K562 treated with DMSO at 1 percent for 48 hours (cell line): ENCODE results near the gene PRXL2B. TPM values are rescaled to one million over a fixed set of nuclear protein-coding genes. Genes with fewer than 3 reads are reported as not detected.

Source experiments
- total RNA-seq: library from RNA; unstranded; fragments of 300-600 nt; gene quantifications from 2 replicates; pipeline ENCODE4 v1.2.3, GENCODE V29; 2022; ENCODE audit warnings: low replicate concordance; ENCODE audit errors: extremely low read depth

Gene PRXL2B, protein sequence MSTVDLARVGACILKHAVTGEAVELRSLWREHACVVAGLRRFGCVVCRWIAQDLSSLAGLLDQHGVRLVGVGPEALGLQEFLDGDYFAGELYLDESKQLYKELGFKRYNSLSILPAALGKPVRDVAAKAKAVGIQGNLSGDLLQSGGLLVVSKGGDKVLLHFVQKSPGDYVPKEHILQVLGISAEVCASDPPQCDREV
- total RNA-seq = not detected in 2 replicates

DNA sequence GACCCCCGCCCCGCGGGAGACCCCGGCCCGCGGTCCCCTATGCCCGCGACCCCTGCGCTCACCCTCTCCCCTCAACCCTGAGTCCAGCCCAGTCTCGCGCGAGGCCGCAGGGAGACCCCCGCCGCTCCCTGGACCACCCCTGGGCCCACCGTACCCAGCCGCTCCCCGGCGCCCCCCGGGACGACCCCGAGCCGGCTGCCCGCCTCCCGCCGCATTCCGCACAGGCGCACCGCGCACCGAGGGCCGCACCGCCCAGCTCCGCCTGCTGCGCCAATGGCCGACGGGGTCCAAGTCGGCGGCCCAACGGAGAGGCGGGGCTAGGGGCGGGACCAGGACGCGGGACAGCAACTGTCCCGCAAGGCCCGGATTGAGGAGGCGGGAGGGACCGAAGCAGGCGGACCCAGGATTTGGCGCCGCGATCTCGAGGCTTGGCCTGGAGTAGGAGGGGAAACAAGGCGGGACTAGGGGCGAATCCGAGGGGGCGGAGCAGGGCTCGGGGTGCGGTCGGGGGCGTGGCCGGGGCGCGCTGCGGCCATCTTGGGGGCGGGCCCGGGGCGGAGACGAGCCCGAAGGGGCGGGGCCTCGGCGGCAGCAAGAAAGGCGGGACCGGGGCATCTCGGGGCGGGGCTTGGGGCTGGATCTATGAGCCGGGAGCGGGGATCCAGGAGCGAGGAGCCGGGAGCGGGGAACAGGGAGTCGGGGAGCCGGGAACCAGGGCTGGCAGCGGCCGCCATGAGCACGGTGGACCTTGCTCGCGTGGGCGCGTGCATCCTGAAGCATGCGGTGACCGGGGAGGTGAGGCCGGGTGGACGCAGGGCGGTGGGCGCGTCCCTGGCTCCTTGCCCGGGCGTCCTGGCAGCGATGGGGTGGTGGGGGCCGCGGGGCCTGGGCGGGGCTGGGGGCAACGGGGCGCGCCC, at the start of gene PRXL2B:
Gene PRXL2B, plus strand, starts transcription at position 624 of the 917 bp plus-strand sequence. Its CDS starts 109 bp downstream, at position 733.

GRCh38 chr1:2556277-2556677, 30.3 kb upstream of the PRXL2B start, which contains the start of gene TNFRSF14:
Gene TNFRSF14, plus strand, starts transcription at chr1:2556371. Its CDS starts 294 bp downstream, at chr1:2556665.

DNA sequence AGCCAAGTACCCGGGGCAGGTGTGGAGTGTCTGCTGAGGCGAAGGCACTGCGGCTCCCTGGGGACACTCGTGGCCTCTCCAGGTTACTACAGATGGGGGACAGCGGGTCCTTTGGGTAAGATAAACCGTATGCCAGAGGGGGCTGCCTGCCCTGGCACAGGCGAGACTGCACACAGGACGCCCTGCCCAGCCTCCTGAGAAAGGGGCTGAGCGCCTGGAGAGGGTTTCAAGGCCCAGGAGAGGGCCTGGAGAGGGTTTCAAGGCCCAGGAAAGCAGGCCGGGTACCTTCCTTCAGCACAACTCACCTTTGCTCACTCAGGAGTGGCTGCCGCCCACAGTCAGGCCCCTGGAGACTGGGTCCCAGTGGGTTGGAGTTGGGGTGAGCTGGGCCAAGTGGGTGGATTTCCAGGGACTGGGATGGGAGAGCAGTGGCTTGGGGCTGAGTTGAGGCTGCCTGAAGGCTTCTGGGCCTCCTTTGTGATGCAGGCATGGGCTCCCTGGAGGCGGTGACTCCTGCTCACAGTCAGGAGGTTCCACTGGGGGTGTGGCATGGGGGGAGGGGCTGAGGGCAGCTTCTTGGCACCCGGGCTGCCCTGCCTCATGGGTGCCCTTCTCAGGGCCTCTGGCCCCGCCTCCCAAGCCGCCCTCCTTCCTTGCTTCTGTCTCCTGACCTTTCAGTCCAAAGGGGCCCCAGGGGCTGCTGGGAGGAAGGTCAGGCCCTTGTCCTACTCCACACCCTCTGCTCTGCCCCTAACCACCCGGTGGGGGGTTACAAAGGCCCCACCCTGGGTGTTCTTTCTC, 46.2 kb downstream of the PRXL2B start, which contains the start of gene MMEL1:
Gene MMEL1, minus strand, starts transcription at position 456 of the 801 bp plus-strand sequence. CDS start 3,532 bp downstream, outside the sequence.

Other genes starting within 250 kb of the PRXL2B start
- not detected in 2 replicates for gene MORN1, start 195.2 kb upstream of the PRXL2B start, total RNA-seq
- gene RER1, start 194.9 kb upstream of the PRXL2B start, total RNA-seq = not detected in 2 replicates
- not detected in 2 replicates for gene PEX10, start 174.2 kb upstream of the PRXL2B start, total RNA-seq
- not detected in 2 replicates for gene PLCH2, start 110.5 kb upstream of the PRXL2B start, total RNA-seq
- not detected in 2 replicates for gene PANK4, start 60.2 kb upstream of the PRXL2B start, total RNA-seq
- not detected in 2 replicates for gene HES5, start 56.5 kb upstream of the PRXL2B start, total RNA-seq
- not detected in 2 replicates for gene TNFRSF14, start 30.4 kb upstream of the PRXL2B start, total RNA-seq
- not detected in 2 replicates for gene MMEL1, start 46.2 kb downstream of the PRXL2B start, total RNA-seq
- gene TTC34, start 214.9 kb downstream of the PRXL2B start, total RNA-seq = not detected in 2 replicates